ENCODE results near the gene CD320.
"Not testable (repeated sequence)": the region's sequence is repeated elsewhere in the genome, so short reads cannot be mapped to it uniquely, and the experiment has no call there.

The CD320 gene

DNA sequence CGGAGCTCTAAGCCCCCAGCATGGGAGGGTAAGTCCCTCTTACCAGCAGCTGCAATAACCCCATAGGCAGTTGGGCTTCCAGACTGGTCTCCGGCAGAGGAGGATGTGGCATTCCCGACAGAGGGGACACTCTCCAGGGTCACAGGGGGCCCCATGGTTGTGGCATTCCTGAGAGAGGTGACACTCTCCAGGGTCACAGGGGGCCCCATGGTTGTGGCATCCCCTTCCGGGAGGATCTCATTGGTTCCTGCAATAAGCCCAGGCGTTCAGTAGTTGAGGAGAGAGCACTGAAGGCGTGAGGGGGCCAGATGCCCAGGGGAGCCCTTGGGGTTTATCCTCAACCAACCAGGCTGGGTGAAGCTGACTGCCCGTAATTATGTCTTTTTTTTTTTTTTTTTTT, 5.4 kb downstream of the CD320 start:
- TF ChIP-seq, protein P1, sequence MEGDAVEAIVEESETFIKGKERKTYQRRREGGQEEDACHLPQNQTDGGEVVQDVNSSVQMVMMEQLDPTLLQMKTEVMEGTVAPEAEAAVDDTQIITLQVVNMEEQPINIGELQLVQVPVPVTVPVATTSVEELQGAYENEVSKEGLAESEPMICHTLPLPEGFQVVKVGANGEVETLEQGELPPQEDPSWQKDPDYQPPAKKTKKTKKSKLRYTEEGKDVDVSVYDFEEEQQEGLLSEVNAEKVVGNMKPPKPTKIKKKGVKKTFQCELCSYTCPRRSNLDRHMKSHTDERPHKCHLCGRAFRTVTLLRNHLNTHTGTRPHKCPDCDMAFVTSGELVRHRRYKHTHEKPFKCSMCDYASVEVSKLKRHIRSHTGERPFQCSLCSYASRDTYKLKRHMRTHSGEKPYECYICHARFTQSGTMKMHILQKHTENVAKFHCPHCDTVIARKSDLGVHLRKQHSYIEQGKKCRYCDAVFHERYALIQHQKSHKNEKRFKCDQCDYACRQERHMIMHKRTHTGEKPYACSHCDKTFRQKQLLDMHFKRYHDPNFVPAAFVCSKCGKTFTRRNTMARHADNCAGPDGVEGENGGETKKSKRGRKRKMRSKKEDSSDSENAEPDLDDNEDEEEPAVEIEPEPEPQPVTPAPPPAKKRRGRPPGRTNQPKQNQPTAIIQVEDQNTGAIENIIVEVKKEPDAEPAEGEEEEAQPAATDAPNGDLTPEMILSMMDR (IDR thresholded peaks at IDR 0.05; ENCODE audit: extremely low read depth, missing control alignments) = no peak
- no peak for DNase-seq (ENCODE audit: low spot score)

DNA sequence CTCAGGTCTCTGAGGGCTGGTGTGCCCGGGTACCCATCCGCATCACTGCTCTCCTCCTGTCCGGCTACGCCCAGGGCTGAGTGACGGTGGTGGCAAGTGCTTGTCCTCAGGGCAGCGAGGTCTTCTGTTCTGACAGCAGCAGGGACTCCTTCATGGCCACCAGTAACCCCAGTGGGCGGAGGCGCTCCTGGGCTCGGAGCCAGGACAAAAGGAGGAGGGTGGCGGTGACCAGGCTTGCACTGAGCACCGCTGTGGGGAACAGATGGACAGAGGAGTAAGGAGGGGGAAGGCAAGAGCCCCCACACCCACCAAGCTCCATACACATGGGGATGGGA, 5.8 kb downstream of the CD320 start:
- TF ChIP-seq, protein P1 (IDR thresholded peaks at IDR 0.05; ENCODE audit: extremely low read depth, missing control alignments) = no peak
- DNase-seq (ENCODE audit: low spot score) = no peak

DNA sequence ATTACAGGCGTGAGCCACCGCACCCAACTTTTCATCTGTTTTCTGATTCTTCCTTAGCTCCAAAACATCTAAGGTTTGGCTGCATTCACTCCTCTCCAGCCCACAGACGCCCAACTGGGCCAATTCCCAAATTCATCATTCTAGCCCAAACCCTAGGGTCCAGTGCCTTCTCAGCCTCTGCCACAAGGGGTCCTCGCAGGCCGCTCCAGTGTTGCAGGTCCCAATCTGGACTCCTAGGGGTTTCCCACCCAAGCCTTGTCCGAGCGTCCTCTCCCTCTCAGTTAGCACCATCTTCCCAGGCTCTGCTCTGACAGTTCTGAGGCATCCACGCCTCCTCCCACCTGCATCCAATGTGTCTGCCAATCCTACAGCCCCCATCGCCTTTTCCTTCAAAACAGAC, 16.8 kb downstream of the CD320 start:
- not testable (repeated sequence) for DNase-seq (ENCODE audit: low spot score)

DNA sequence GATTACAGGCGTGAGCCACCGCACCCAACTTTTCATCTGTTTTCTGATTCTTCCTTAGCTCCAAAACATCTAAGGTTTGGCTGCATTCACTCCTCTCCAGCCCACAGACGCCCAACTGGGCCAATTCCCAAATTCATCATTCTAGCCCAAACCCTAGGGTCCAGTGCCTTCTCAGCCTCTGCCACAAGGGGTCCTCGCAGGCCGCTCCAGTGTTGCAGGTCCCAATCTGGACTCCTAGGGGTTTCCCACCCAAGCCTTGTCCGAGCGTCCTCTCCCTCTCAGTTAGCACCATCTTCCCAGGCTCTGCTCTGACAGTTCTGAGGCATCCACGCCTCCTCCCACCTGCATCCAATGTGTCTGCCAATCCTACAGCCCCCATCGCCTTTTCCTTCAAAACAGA, 31.6 kb downstream of the CD320 start:
- DNase-seq (ENCODE audit: low spot score) = not testable (repeated sequence)

DNA sequence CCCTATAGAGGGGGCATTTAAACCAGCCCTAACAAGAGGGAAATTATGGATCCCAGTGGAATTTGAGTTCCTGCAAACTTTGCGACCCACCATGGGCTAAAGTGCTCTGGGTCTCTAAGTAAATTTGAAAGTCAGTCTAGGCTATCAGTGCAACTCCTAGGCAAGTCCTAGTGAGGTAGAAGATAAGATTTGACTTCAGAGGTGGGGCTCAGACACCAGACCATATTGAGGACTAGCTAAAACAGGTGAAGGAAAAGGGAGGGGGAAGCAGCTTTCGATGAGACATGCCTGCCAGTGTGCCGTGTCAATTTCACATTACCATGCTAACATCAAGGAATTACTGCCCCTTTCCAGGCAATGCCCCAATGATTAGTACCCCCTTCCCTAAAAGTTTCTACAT, 38.4 kb downstream of the CD320 start:
- DNase-seq (ENCODE audit: low spot score) = no peak
- TF ChIP-seq, protein P1 (IDR thresholded peaks at IDR 0.05; ENCODE audit: extremely low read depth, missing control alignments) = no peak

DNA sequence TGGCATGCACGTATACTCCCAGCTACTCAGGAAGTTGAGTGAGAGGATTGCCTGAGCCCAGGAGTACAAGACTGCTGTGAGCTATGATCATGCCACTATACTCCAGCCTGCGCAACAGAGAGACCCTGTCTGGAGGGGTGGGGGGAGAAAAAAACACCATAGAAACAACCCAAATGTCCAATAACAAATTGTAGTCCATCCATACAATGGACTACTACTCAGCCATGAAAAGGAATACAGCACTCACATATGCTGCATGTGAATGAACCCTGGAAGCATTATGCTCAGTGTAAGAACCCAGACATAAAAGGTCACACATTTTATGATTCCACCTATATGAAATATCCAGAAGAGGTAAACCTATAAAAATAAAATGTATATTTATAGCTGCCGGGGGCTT, 42.3 kb downstream of the CD320 start:
- TF ChIP-seq, protein P1 (IDR thresholded peaks at IDR 0.05; ENCODE audit: extremely low read depth, missing control alignments) = no peak

DNA sequence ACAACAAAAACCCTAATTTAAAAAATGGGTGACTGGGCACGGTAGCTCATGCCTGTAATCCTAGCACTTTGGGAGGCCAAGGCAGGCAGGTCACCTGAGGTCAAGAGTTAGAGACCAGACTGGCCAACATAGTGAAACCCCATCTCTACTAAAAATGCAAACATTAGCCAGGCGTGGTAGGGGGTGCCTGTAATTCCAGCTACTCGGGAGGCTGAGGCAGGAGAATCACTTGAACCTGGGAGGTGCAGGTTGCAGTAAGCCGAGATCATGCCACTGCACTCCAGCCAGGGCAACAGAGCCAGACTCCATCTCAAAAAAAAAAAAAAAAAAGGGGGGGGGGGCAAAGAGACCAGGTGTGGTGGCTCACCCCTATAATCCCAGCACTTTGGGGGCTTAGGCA, 43.9 kb downstream of the CD320 start:
- DNase-seq (ENCODE audit: low spot score) = not testable (repeated sequence)

More for the DNA sequence above, 42.3 kb downstream of the CD320 start:
- DNase-seq (ENCODE audit: low spot score) = no peak

DNA sequence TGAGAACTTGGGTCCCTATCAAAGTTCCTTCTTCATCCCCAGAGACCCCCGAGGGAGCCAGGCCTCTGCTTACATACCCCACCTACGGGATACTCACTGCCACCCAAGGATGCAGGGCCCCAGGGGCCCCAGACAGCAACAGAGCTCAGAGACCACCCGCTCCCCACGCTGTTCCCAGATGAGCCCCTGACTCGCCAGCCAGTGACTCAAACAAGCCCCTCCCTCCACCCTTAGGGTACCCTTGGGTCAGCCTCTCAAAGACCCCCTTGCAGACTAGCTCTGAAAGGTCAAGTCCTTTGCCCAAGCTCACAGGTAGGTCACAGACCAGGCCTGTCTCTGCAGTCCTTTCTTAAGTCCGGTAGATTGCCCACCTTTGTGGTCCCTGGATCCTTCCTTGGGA, 45.7 kb downstream of the CD320 start:
- TF ChIP-seq, protein P1 (IDR thresholded peaks at IDR 0.05; ENCODE audit: extremely low read depth, missing control alignments) = no peak
- DNase-seq (ENCODE audit: low spot score) = no peak

DNA sequence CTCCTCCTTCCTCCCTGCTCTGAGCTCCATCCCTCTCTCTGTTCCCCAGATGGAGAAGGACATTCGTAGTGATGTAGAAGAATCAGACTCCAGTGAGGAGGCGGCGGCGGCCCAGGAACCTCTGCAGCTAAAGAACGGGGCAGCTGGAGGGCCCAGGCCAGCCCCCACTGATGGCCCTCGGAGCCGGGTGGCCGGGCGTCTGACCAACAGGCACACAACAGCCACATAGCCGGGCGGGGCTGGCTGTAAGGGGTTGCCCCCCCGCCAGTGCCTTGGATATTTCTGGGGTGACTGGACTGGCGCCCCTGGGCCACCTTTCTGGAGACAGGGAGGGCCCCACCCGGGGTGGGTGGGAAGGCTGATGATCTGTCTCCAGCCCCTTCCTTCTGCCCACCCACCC, 46.3 kb downstream of the CD320 start:
- DNase-seq (ENCODE audit: low spot score) = no peak
- TF ChIP-seq, protein P1 (IDR thresholded peaks at IDR 0.05; ENCODE audit: extremely low read depth, missing control alignments) = no peak
